Caco-2 (cell line): ENCODE data around the gene TTN. TPM values are rescaled to one million over a fixed set of nuclear protein-coding genes. Genes with fewer than 3 reads are reported as not detected.

Experiments
- BruUV-seq: library from RNA; stranded (reverse); fragments of 400-500 nt; replicated peaks from 2 replicates; lab custom pipeline; 2021; lab: Mats Ljungman, UMichigan
- CTCF ChIA-PET: fragments of 300-600 bp; sonication (Branson Sonifier 250); formaldehyde crosslinking; loops from one replicate; lab custom pipeline; 2022; ENCODE audit warnings: antibody characterized with exemption; lab: Charles Lee
- POLR2A ChIA-PET: fragments of 300-600 bp; sonication (Branson Sonifier 250); formaldehyde crosslinking; loops from one replicate; lab custom pipeline; 2022; ENCODE audit warnings: antibody characterized with exemption; lab: Charles Lee
- DNase-seq, 2 experiments: peaks; one replicate each; pipeline versions ENCODE4 v3.0.0 to v3.0.0-alpha.2; 2020 to 2022
- H3K27me3 ChIP-seq: replicated peaks from 2 replicates; pipeline ENCODE4 v1.6.0; 2011; ENCODE audit warnings: low read length; ENCODE audit not compliant: control insufficient read depth, insufficient read depth
- H3K36me3 ChIP-seq: 2 replicates; pipeline ENCODE4 v1.5.1; 2011; ENCODE audit warnings: low read length; ENCODE audit not compliant: control insufficient read depth, insufficient read depth
- H3K4me1 ChIP-seq: fragments of 250-450 bp; sonication (Bioruptor Pico); 2 replicates; pipeline ENCODE4 v1.5.1; 2020; ENCODE audit warnings: mild to moderate bottlenecking
- H3K4me3 ChIP-seq: 2 replicates; pipeline ENCODE4 v1.5.1; 2011; ENCODE audit warnings: low read depth, mild to moderate bottlenecking, control low read depth, low read length
- H3K9me3 ChIP-seq: fragments of 250-450 bp; sonication (Bioruptor Pico); 2 replicates; pipeline ENCODE4 v1.5.1; 2020; ENCODE audit warnings: mild to moderate bottlenecking, moderate library complexity
- H3K27ac Mint-ChIP-seq: one replicate; pipeline ENCODE4 v1.8.0; 2022; ENCODE audit warnings: mixed read lengths; ENCODE audit not compliant: unreplicated experiment
- H3K27me3 Mint-ChIP-seq: one replicate; pipeline ENCODE4 v1.8.0; 2022; ENCODE audit warnings: mixed read lengths; ENCODE audit not compliant: insufficient read depth, unreplicated experiment
- H3K36me3 Mint-ChIP-seq: one replicate; pipeline ENCODE4 v1.8.0; 2022; ENCODE audit warnings: mild to moderate bottlenecking, mixed read lengths; ENCODE audit not compliant: insufficient read depth, unreplicated experiment
- H3K4me1 Mint-ChIP-seq: one replicate; pipeline ENCODE4 v1.8.0; 2022; ENCODE audit warnings: low read depth, mixed read lengths; ENCODE audit not compliant: unreplicated experiment
- H3K4me3 Mint-ChIP-seq: one replicate; pipeline ENCODE4 v1.8.0; 2022; ENCODE audit warnings: mild to moderate bottlenecking, moderate library complexity, mixed read lengths; ENCODE audit not compliant: unreplicated experiment
- H3K9me3 Mint-ChIP-seq: one replicate; pipeline ENCODE4 v1.8.0; 2022; ENCODE audit warnings: mixed read lengths; ENCODE audit not compliant: unreplicated experiment
- CTCF ChIP-seq, 2 experiments: fragments of 200-600 bp in 1 of 2; IDR thresholded peaks; 1 replicate in 1 of 2; 2 replicates in 1 of 2; pipeline versions ENCODE4 v1.5.1 to v1.8.0; 2011 to 2022; ENCODE audit warnings: antibody characterized with exemption in 1 of 2, control low read depth in 1 of 2, inconsistent platforms in 1 of 2, low read depth in 1 of 2, low read length in 1 of 2, mild to moderate bottlenecking in 1 of 2, moderate library complexity in 1 of 2; ENCODE audit not compliant: insufficient read depth in 1 of 2, severe bottlenecking in 1 of 2, unreplicated experiment in 1 of 2
- intact Hi-C: fragments of 100-400 bp; cut with micrococcal nuclease; formaldehyde crosslinking; loops from one replicate; pipeline ENCODE4 v1.10.0; 2022; ENCODE audit not compliant: unreplicated experiment
- total RNA-seq: library from RNA; stranded (reverse); gene quantifications from 2 replicates; pipeline ENCODE4 v1.2.3, GENCODE V29; 2022

Gene TTN
- total RNA-seq, 1 experiment from 2014 or later: 9.3 TPM

GRCh38 chr2:178574789-178575188 is 232.4 kb downstream of the TTN start:
- Histone ChIP-seq H3K4me3 (no peak overlapping the region), H3K27me3 (no peaks in the 10 kb centered on the region), H3K9me3 (no peaks in the 10 kb centered on the region), H3K4me1 (no peaks in the 10 kb centered on the region), H3K36me3 (no peaks in the 10 kb centered on the region)
- ChIA-PET CTCF (no interaction called here), POLR2A (no interaction called here)
- no peak overlapping the region for H3K4me3 Mint-ChIP-seq
- intact Hi-C loops: no loop called here
- no peaks in the 10 kb centered on the region for H3K27me3 Mint-ChIP-seq
- no peaks in the 10 kb centered on the region for H3K9me3 Mint-ChIP-seq
- peaks cover 5% of the 10 kb centered on the region for H3K36me3 Mint-ChIP-seq
- no peak for DNase-seq
- no peak for TF ChIP-seq CTCF (IDR thresholded peaks at IDR 0.05; ENCODE audit: insufficient read depth in 1 of 2, low read depth in 1 of 2, low read length in 1 of 2, severe bottlenecking in 1 of 2, unreplicated experiment in 1 of 2)
- no peak overlapping the region for H3K27ac Mint-ChIP-seq
- BruUV-seq: no TSS peak
- no peaks in the 10 kb centered on the region for H3K4me1 Mint-ChIP-seq

- no peak for DNase-seq
- no peak overlapping the region for H3K27ac Mint-ChIP-seq
- Histone ChIP-seq H3K27me3 (no peaks in the 10 kb centered on the region), H3K36me3 (no peaks in the 10 kb centered on the region), H3K9me3 (no peaks in the 10 kb centered on the region), H3K4me3 (no peak overlapping the region), H3K4me1 (no peaks in the 10 kb centered on the region)
- no peak for TF ChIP-seq CTCF (IDR thresholded peaks at IDR 0.05; ENCODE audit: insufficient read depth in 1 of 2, low read depth in 1 of 2, low read length in 1 of 2, severe bottlenecking in 1 of 2, unreplicated experiment in 1 of 2)
- intact Hi-C loops: no loop called here
- H3K27me3 Mint-ChIP-seq: no peaks in the 10 kb centered on the region
- no peak overlapping the region for H3K4me3 Mint-ChIP-seq
- H3K9me3 Mint-ChIP-seq: no peaks in the 10 kb centered on the region
- CTCF ChIA-PET: no interaction called here
- H3K4me1 Mint-ChIP-seq: no peaks in the 10 kb centered on the region
- no TSS peak for BruUV-seq
- peaks cover 13% of the 10 kb centered on the region for H3K36me3 Mint-ChIP-seq
- POLR2A ChIA-PET: no interaction called here
Observed at GRCh38 chr2:178568227-178568626, 239.0 kb downstream of the TTN start.

- Mint-ChIP-seq H3K27ac (no peak overlapping the region), H3K4me1 (no peaks in the 10 kb centered on the region), H3K9me3 (no peaks in the 10 kb centered on the region), H3K27me3 (no peaks in the 10 kb centered on the region), H3K36me3 (peaks cover 7% of the 10 kb centered on the region), H3K4me3 (no peak overlapping the region)
- peaks cover 1% of the 10 kb centered on the region for H3K36me3 ChIP-seq
- POLR2A ChIA-PET: no interaction called here
- TF ChIP-seq CTCF (IDR thresholded peaks at IDR 0.05; ENCODE audit: insufficient read depth in 1 of 2, low read depth in 1 of 2, low read length in 1 of 2, severe bottlenecking in 1 of 2, unreplicated experiment in 1 of 2): no peak
- no peaks in the 10 kb centered on the region for H3K27me3 ChIP-seq
- H3K4me1 ChIP-seq: no peaks in the 10 kb centered on the region
- no peak overlapping the region for H3K4me3 ChIP-seq
- intact Hi-C loops: no loop called here
- CTCF ChIA-PET: no interaction called here
- DNase-seq: no peak
- BruUV-seq: no TSS peak
- no peaks in the 10 kb centered on the region for H3K9me3 ChIP-seq
Observed at GRCh38 chr2:178553047-178553446, 254.2 kb downstream of the TTN start.
